ENCODE results near the gene NOS1AP. TPM values are rescaled to one million over a fixed set of nuclear protein-coding genes. Genes with fewer than 3 reads are reported as not detected.

Gene NOS1AP
- total and polyA plus RNA-seq, 2 donors (not counting 3 experiments of a cell fraction or from before 2014, with no cell fraction given) = 1.3 to 5.4 TPM

- Histone ChIP-seq H3K9ac (replicated peaks; ENCODE audit: extremely low read depth, insufficient read depth, low read length) (no peak overlapping the region), H3K4me2 (ENCODE audit: insufficient read depth, low read length) (no peak overlapping the region), H3K4me1 (ENCODE audit: control insufficient read depth, extremely low read depth, insufficient read depth, low read length) (no peaks in the 10 kb centered on the region), H3K27me3 (ENCODE audit: control insufficient read depth in 2 of 2, insufficient read depth in 2 of 2, low read length in 2 of 2) (no peaks in the 10 kb centered on the region), H4K20me1 (replicated peaks; ENCODE audit: control insufficient read depth, extremely low read depth, insufficient read depth, low read length) (no peaks in the 10 kb centered on the region), H3K36me3 (ENCODE audit: control insufficient read depth in 2 of 2, extremely low read depth in 1 of 2, insufficient read depth in 2 of 2, low read length in 2 of 2) (no peaks in the 10 kb centered on the region), H3K9me3 (replicated peaks; ENCODE audit: control insufficient read depth, insufficient read depth, low read length) (no peaks in the 10 kb centered on the region), H2AFZ (ENCODE audit: low read depth, low read length) (no peak overlapping the region), H3K27ac (ENCODE audit: insufficient read depth, low read depth, low read length) (no peak overlapping the region), H3K9me1 (replicated peaks; ENCODE audit: control insufficient read depth, extremely low read depth, insufficient read depth, low read length) (no peaks in the 10 kb centered on the region), H3K4me3 (replicated peaks in 1 of 3; ENCODE audit: insufficient read depth in 1 of 3, low read depth in 1 of 3, low read length in 3 of 3) (no peak overlapping the region), H3K79me2 (ENCODE audit: control insufficient read depth, insufficient read depth, low read length) (no peaks in the 10 kb centered on the region)
- DNase-seq (ENCODE audit: low read depth, low spot score) (no peak), FAIRE-seq (no peak)
- TF ChIP-seq JUN (IDR thresholded peaks at IDR 0.05; ENCODE audit: borderline replicate concordance, insufficient read depth, insufficient read length, low read depth) = no peak
- TF ChIP-seq CTCF (IDR thresholded peaks at IDR 0.05; ENCODE audit: extremely low read depth in 1 of 2, insufficient read depth in 1 of 2, low read depth in 1 of 2, low read length in 2 of 2) = no peak
- TF ChIP-seq GATA2 (IDR thresholded peaks at IDR 0.05; ENCODE audit: insufficient read depth, insufficient read length, low read depth, low read length) = no peak
- BruUV-seq (replicated peaks) = no TSS peak
- dilution Hi-C loops (cut with MboI; ENCODE audit: extremely low pct_ligation_motif_present, low sequenced_read_pairs) (no loop called here), intact Hi-C loops (cut with micrococcal nuclease) (no loop called here)
- CTCF ChIA-PET = interaction anchor here (1.4 to 1.8 kb wide), 2 partner anchors 15 to 181 kb away, joined by 4 to 6 read pairs; no protein-coding TSS in a partner anchor
- POLR2A ChIA-PET = no interaction called here
These were observed 167.1 kb downstream of the NOS1AP start for GRCh38 chr1:162236618-162237017.

- intact Hi-C loops (cut with micrococcal nuclease) (no loop called here), dilution Hi-C loops (cut with MboI; ENCODE audit: extremely low pct_ligation_motif_present, low sequenced_read_pairs) (no loop called here)
- TF ChIP-seq JUN (IDR thresholded peaks at IDR 0.05; ENCODE audit: borderline replicate concordance, insufficient read depth, insufficient read length, low read depth) (no peak), POLR2AphosphoS5 (IDR thresholded peaks at IDR 0.05; ENCODE audit: insufficient read depth, low read depth, low read length) (no peak), FOS (IDR thresholded peaks at IDR 0.05; ENCODE audit: borderline replicate concordance, insufficient read depth, low read length) (no peak), CTCF (IDR thresholded peaks at IDR 0.05; ENCODE audit: extremely low read depth in 1 of 2, insufficient read depth in 1 of 2, low read depth in 1 of 2, low read length in 2 of 2) (no peak), MYC (IDR thresholded peaks at IDR 0.05; ENCODE audit: low read depth, low read length) (no peak), GATA2 (IDR thresholded peaks at IDR 0.05; ENCODE audit: insufficient read depth, insufficient read length, low read depth, low read length) (no peak), MAX (IDR thresholded peaks at IDR 0.05; ENCODE audit: insufficient read depth, insufficient read length) (no peak), POLR2A (IDR thresholded peaks at IDR 0.05; ENCODE audit: low read depth, low read length) (no peak), EZH2 (IDR thresholded peaks at IDR 0.05; ENCODE audit: borderline replicate concordance, low read depth, low read length, severe bottlenecking) (no peak)
- Histone ChIP-seq H3K27ac (ENCODE audit: insufficient read depth, low read depth, low read length) (no peak overlapping the region), H2AFZ (ENCODE audit: low read depth, low read length) (no peak overlapping the region), H4K20me1 (replicated peaks; ENCODE audit: control insufficient read depth, extremely low read depth, insufficient read depth, low read length) (no peaks in the 10 kb centered on the region), H3K9ac (replicated peaks; ENCODE audit: extremely low read depth, insufficient read depth, low read length) (no peak overlapping the region), H3K4me2 (ENCODE audit: insufficient read depth, low read length) (no peak overlapping the region), H3K9me3 (replicated peaks; ENCODE audit: control insufficient read depth, insufficient read depth, low read length) (no peaks in the 10 kb centered on the region), H3K36me3 (ENCODE audit: control insufficient read depth in 2 of 2, extremely low read depth in 1 of 2, insufficient read depth in 2 of 2, low read length in 2 of 2) (no peaks in the 10 kb centered on the region), H3K79me2 (ENCODE audit: control insufficient read depth, insufficient read depth, low read length) (no peaks in the 10 kb centered on the region), H3K4me1 (ENCODE audit: control insufficient read depth, extremely low read depth, insufficient read depth, low read length) (no peaks in the 10 kb centered on the region), H3K4me3 (replicated peaks in 1 of 3; ENCODE audit: insufficient read depth in 1 of 3, low read depth in 1 of 3, low read length in 3 of 3) (no peak overlapping the region), H3K9me1 (replicated peaks; ENCODE audit: control insufficient read depth, extremely low read depth, insufficient read depth, low read length) (no peaks in the 10 kb centered on the region), H3K27me3 (ENCODE audit: control insufficient read depth in 2 of 2, insufficient read depth in 2 of 2, low read length in 2 of 2) (no peaks in the 10 kb centered on the region)
- FAIRE-seq = no peak
- POLR2A ChIA-PET = no interaction called here
- CTCF ChIA-PET = no interaction called here
- no TSS peak for BruUV-seq (replicated peaks)
- no peak for DNase-seq (ENCODE audit: low read depth, low spot score)
These were observed 171.1 kb downstream of the NOS1AP start for GRCh38 chr1:162240577-162240976.
